ENCODE measurements around the gene VPS52.
"Not testable (repeated sequence)": the region's sequence is repeated elsewhere in the genome, so short reads cannot be mapped to it uniquely, and the experiment has no call there.

VPS52 gene

GRCh38 chr6:33288921-33289783 is 17.5 kb upstream of the VPS52 start, which contains the start of the genes PFDN6 and WDR46:
Gene PFDN6, plus strand, starts transcription at chr6:33289601. Its CDS starts 256 bp downstream, at chr6:33289857.
Gene WDR46, minus strand, starts transcription at chr6:33289239. Its CDS starts 69 bp downstream, at chr6:33289170.
- Histone ChIP-seq H3K9me3 (replicated peaks; ENCODE audit: low read length) (no peaks in the 10 kb centered on the region), H3K4me2 (ENCODE audit: low read length) (peak within 1 kb of the TSS; percentile 93), H3K4me1 (ENCODE audit: control insufficient read depth, insufficient read depth, low read length) (peaks cover 16% of the 10 kb centered on the region), H3K9ac (ENCODE audit: low read depth, low read length) (peak within 1 kb of the TSS; percentile 90), H3K36me3 (ENCODE audit: insufficient read depth, low read length) (peaks cover 43% of the 10 kb centered on the region), H3K4me3 (ENCODE audit: low read length) (peak within 1 kb of the TSS; percentile 98), H3K27me3 (ENCODE audit: control insufficient read depth, insufficient read depth, low read length) (no peaks in the 10 kb centered on the region)

GRCh38 chr6:33288141-33288920 is 16.7 kb upstream of the VPS52 start:
- Histone ChIP-seq H3K9me3 (replicated peaks; ENCODE audit: low read length) (no peaks in the 10 kb centered on the region), H3K9ac (ENCODE audit: low read depth, low read length) (peak overlapping the region; percentile 90), H3K27me3 (ENCODE audit: control insufficient read depth, insufficient read depth, low read length) (no peaks in the 10 kb centered on the region), H3K4me3 (ENCODE audit: low read length) (peak overlapping the region; percentile 98), H3K4me2 (ENCODE audit: low read length) (peak overlapping the region; percentile 93), H3K4me1 (ENCODE audit: control insufficient read depth, insufficient read depth, low read length) (peaks cover 16% of the 10 kb centered on the region), H3K36me3 (ENCODE audit: insufficient read depth, low read length) (peaks cover 51% of the 10 kb centered on the region)

- Histone ChIP-seq H3K4me1 (ENCODE audit: control insufficient read depth, insufficient read depth, low read length) (peaks cover 16% of the 10 kb centered on the region), H3K36me3 (ENCODE audit: insufficient read depth, low read length) (peaks cover 56% of the 10 kb centered on the region), H3K4me3 (ENCODE audit: low read length) (peak overlapping the region; percentile 98), H3K4me2 (ENCODE audit: low read length) (peak overlapping the region; percentile 93), H3K9ac (ENCODE audit: low read depth, low read length) (no peak overlapping the region), H3K27me3 (ENCODE audit: control insufficient read depth, insufficient read depth, low read length) (no peaks in the 10 kb centered on the region), H3K9me3 (replicated peaks; ENCODE audit: low read length) (no peaks in the 10 kb centered on the region)
These were observed 15.6 kb upstream of the VPS52 start for GRCh38 chr6:33286946-33287914.

- H3K4me2 ChIP-seq (ENCODE audit: low read length); H3K4me3 ChIP-seq (ENCODE audit: low read length); H3K9me3 ChIP-seq (replicated peaks; ENCODE audit: low read length); H3K9ac ChIP-seq (ENCODE audit: low read depth, low read length); H3K27me3 ChIP-seq (ENCODE audit: control insufficient read depth, insufficient read depth, low read length): not testable (repeated sequence)
- Histone ChIP-seq H3K36me3 (ENCODE audit: insufficient read depth, low read length) (peaks cover 51% of the 10 kb centered on the region), H3K4me1 (ENCODE audit: control insufficient read depth, insufficient read depth, low read length) (peaks cover 12% of the 10 kb centered on the region)
These were observed 13.5 kb upstream of the VPS52 start for GRCh38 chr6:33285214-33285613.

GRCh38 chr6:33280539-33280938 is 8.9 kb upstream of the VPS52 start:
- peaks cover 67% of the 10 kb centered on the region for H3K36me3 ChIP-seq (ENCODE audit: insufficient read depth, low read length)
- peaks cover 18% of the 10 kb centered on the region for H3K4me1 ChIP-seq (ENCODE audit: control insufficient read depth, insufficient read depth, low read length)
- no peak overlapping the region for H3K9ac ChIP-seq (ENCODE audit: low read depth, low read length)
- H3K4me2 ChIP-seq (ENCODE audit: low read length): no peak overlapping the region
- no peaks in the 10 kb centered on the region for H3K27me3 ChIP-seq (ENCODE audit: control insufficient read depth, insufficient read depth, low read length)
- no peaks in the 10 kb centered on the region for H3K9me3 ChIP-seq (replicated peaks; ENCODE audit: low read length)
- no peak overlapping the region for H3K4me3 ChIP-seq (ENCODE audit: low read length)

DNA sequence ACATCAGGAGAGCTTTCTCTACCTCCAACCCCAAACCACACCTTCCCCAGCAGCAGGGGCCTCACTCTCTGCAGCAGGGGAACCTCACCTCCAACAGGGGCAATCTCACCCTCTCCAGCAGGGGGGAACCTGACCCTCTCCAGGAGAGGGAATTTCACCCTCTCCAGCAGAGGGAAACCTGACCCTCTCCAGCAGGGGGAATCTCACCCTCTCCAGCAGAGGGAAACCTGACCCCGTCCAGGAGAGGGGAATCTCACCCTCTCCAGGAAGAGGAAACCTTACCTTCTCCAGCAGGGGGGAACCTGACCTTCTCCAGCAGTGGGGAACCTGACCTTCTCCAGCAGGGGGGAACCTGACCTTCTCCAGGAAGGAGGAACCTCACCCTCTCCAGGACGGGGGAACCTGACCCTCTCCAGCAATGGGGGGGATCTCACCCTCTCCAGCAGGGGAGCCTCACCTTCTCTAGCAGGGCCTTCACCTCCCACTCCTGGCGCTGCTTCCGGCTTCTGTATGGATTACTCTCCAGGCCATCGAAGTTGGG is 8.4 kb upstream of the VPS52 start:
- peaks cover 70% of the 10 kb centered on the region for H3K36me3 ChIP-seq (ENCODE audit: insufficient read depth, low read length)
- H3K4me1 ChIP-seq (ENCODE audit: control insufficient read depth, insufficient read depth, low read length): peaks cover 22% of the 10 kb centered on the region
- H3K4me2 ChIP-seq (ENCODE audit: low read length): no peak overlapping the region
- no peaks in the 10 kb centered on the region for H3K27me3 ChIP-seq (ENCODE audit: control insufficient read depth, insufficient read depth, low read length)
- no peak overlapping the region for H3K4me3 ChIP-seq (ENCODE audit: low read length)
- no peaks in the 10 kb centered on the region for H3K9me3 ChIP-seq (replicated peaks; ENCODE audit: low read length)
- H3K9ac ChIP-seq (ENCODE audit: low read depth, low read length): no peak overlapping the region

- Histone ChIP-seq H3K27me3 (ENCODE audit: control insufficient read depth, insufficient read depth, low read length) (no peaks in the 10 kb centered on the region), H3K9ac (ENCODE audit: low read depth, low read length) (no peak overlapping the region), H3K4me2 (ENCODE audit: low read length) (no peak overlapping the region), H3K4me1 (ENCODE audit: control insufficient read depth, insufficient read depth, low read length) (peaks cover 29% of the 10 kb centered on the region), H3K36me3 (ENCODE audit: insufficient read depth, low read length) (peaks cover 72% of the 10 kb centered on the region), H3K4me3 (ENCODE audit: low read length) (no peak overlapping the region), H3K9me3 (replicated peaks; ENCODE audit: low read length) (no peaks in the 10 kb centered on the region)
These were observed 7.6 kb upstream of the VPS52 start for GRCh38 chr6:33279257-33279695.

DNA sequence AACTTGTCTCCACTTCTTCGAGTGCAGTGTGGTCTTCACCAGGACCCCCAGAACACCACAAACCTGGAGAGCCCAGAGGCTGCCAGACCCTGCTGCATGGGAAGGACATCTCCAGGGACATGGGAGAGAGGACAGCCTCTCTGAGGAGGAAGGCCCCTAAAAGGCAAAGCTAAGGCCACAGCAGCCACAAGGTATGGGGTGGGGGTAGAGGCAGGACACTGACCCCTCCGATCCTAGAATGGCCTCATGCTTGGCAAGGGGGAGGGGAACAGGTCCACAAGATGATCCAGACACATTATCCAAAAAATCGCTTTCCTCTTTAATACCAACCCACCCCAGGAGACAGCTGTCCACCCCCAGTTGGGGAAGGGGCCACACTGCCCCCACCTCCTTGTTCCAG is 7.1 kb upstream of the VPS52 start:
- Histone ChIP-seq H3K4me3 (ENCODE audit: low read length) (no peak overlapping the region), H3K4me1 (ENCODE audit: control insufficient read depth, insufficient read depth, low read length) (peaks cover 34% of the 10 kb centered on the region), H3K4me2 (ENCODE audit: low read length) (no peak overlapping the region), H3K36me3 (ENCODE audit: insufficient read depth, low read length) (peaks cover 72% of the 10 kb centered on the region), H3K27me3 (ENCODE audit: control insufficient read depth, insufficient read depth, low read length) (no peaks in the 10 kb centered on the region), H3K9me3 (replicated peaks; ENCODE audit: low read length) (no peaks in the 10 kb centered on the region), H3K9ac (ENCODE audit: low read depth, low read length) (no peak overlapping the region)

DNA sequence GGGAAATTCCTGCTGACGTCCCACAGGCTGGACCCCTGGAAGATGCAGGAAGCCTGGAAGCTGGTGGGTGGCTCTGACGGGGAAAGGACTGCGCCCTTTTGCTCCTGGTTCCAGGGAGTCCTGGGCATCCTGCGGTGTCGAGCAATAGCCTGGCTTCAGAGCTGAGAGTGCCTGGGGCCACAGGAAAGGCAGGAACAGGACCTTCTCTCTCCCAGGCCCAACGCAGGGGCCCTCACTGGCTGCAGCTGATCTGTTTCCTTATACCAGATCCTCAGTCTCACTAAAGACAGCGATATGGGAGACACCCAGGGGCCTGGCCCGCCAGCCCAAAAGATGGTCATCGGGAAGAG is 6.7 kb upstream of the VPS52 start:
- Histone ChIP-seq H3K4me2 (ENCODE audit: low read length) (no peak overlapping the region), H3K9ac (ENCODE audit: low read depth, low read length) (no peak overlapping the region), H3K4me1 (ENCODE audit: control insufficient read depth, insufficient read depth, low read length) (peaks cover 38% of the 10 kb centered on the region), H3K9me3 (replicated peaks; ENCODE audit: low read length) (no peaks in the 10 kb centered on the region), H3K36me3 (ENCODE audit: insufficient read depth, low read length) (peaks cover 72% of the 10 kb centered on the region), H3K27me3 (ENCODE audit: control insufficient read depth, insufficient read depth, low read length) (no peaks in the 10 kb centered on the region), H3K4me3 (ENCODE audit: low read length) (no peak overlapping the region)

DNA sequence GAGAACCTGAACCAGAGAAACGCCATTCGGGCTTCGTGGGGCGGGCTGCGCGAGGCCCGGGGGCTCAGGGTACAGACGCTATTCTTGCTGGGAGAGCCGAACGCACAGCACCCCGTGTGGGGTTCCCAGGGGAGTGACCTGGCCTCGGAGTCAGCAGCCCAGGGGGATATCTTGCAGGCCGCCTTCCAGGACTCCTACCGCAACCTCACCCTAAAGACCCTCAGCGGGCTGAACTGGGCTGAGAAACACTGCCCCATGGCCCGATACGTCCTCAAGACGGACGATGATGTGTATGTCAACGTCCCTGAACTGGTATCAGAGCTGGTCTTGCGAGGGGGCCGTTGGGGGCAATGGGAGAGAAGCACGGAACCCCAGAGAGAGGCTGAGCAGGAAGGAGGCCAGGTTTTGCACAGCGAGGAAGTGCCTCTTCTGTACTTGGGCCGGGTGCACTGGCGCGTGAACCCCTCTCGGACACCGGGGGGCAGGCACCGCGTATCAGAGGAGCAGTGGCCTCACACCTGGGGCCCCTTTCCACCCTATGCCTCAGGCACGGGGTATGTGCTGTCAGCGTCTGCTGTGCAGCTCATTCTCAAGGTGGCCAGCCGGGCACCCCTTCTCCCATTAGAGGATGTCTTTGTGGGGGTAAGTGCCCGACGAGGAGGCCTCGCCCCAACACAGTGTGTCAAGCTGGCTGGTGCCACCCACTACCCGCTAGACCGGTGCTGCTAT is 6.2 kb upstream of the VPS52 start:
- Histone ChIP-seq H3K4me1 (ENCODE audit: control insufficient read depth, insufficient read depth, low read length) (peaks cover 42% of the 10 kb centered on the region), H3K4me3 (ENCODE audit: low read length) (no peak overlapping the region), H3K9ac (ENCODE audit: low read depth, low read length) (no peak overlapping the region), H3K9me3 (replicated peaks; ENCODE audit: low read length) (no peaks in the 10 kb centered on the region), H3K4me2 (ENCODE audit: low read length) (peak overlapping the region; percentile 98), H3K27me3 (ENCODE audit: control insufficient read depth, insufficient read depth, low read length) (no peaks in the 10 kb centered on the region), H3K36me3 (ENCODE audit: insufficient read depth, low read length) (peaks cover 74% of the 10 kb centered on the region)
